VCaP (cell line): ENCODE results near the gene POLR2L.
A peak's percentile ranks its signal among the peaks of the same experiment; 100 is the strongest.

ENCODE experiments used
- H3K27ac ChIP-seq: fragments of 450-650 bp; 2 replicates; pipeline ENCODE4 v1.5.1; 2017
- TF ChIP-seq, protein P1 (sequence below): fragments of 450-650 bp; conservative IDR thresholded peaks from 2 replicates; pipeline ENCODE4 v1.5.1; 2017; ENCODE audit warnings: mild to moderate bottlenecking, moderate library complexity

POLR2L gene

GRCh38 chr11:809287-810039 lies 32.9 kb downstream of the POLR2L start, which contains the start of gene RPLP2:
RPLP2 (plus strand) TSS chr11:809967; CDS start chr11:810235, 268 bp downstream.
- H3K27ac ChIP-seq: peak within 1 kb of the TSS; percentile 94
- TF ChIP-seq, protein P1, sequence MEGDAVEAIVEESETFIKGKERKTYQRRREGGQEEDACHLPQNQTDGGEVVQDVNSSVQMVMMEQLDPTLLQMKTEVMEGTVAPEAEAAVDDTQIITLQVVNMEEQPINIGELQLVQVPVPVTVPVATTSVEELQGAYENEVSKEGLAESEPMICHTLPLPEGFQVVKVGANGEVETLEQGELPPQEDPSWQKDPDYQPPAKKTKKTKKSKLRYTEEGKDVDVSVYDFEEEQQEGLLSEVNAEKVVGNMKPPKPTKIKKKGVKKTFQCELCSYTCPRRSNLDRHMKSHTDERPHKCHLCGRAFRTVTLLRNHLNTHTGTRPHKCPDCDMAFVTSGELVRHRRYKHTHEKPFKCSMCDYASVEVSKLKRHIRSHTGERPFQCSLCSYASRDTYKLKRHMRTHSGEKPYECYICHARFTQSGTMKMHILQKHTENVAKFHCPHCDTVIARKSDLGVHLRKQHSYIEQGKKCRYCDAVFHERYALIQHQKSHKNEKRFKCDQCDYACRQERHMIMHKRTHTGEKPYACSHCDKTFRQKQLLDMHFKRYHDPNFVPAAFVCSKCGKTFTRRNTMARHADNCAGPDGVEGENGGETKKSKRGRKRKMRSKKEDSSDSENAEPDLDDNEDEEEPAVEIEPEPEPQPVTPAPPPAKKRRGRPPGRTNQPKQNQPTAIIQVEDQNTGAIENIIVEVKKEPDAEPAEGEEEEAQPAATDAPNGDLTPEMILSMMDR: no peak

- H3K27ac ChIP-seq: peak overlapping the region; percentile 94
- TF ChIP-seq, protein P1: no peak
Measured at GRCh38 chr11:808427-809286, 33.7 kb downstream of the POLR2L start.

DNA sequence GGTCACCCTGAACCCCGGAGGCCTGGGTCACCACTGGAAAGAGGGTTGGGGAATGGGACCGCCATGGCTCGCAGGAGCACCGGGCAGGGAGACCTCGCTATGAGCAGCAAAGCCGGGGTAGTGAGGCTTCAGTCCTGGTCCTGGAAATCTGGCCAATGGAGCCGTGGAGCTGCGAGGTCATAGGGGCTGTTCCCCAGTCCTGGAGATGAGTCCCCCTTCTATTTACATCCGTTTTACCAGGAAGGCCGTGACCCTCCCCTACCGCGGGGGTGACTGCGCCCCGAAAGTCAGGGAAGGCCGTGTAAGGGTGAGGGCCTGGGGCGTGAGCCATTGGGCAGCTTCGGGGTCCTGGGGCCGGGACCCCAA lies 37.7 kb downstream of the POLR2L start:
- TF ChIP-seq, protein P1: no peak
- H3K27ac ChIP-seq: peak overlapping the region; percentile 84

GRCh38 chr11:803770-804598 lies 38.3 kb downstream of the POLR2L start:
- H3K27ac ChIP-seq: peak overlapping the region; percentile 84
- TF ChIP-seq, protein P1: no peak

GRCh38 chr11:803467-803742 lies 38.9 kb downstream of the POLR2L start:
- H3K27ac ChIP-seq: peak overlapping the region; percentile 84; the same call in 1 of the 2 replicates
- TF ChIP-seq, protein P1: no peak

GRCh38 chr11:802693-803466 lies 39.4 kb downstream of the POLR2L start:
- H3K27ac ChIP-seq: no peak overlapping the region; the same call in 1 of the 2 replicates
- TF ChIP-seq, protein P1: no peak
